Measurements from ENCODE around the gene ADAMTS3.

ADAMTS3 gene

GRCh38 chr4:72566464-72566972 is 2.5 kb downstream of the ADAMTS3 start:
- TF ChIP-seq OSR1 (CRISPR knock-in tag; IDR thresholded peaks at IDR 0.05) = no peak
- TF ChIP-seq, protein P1, sequence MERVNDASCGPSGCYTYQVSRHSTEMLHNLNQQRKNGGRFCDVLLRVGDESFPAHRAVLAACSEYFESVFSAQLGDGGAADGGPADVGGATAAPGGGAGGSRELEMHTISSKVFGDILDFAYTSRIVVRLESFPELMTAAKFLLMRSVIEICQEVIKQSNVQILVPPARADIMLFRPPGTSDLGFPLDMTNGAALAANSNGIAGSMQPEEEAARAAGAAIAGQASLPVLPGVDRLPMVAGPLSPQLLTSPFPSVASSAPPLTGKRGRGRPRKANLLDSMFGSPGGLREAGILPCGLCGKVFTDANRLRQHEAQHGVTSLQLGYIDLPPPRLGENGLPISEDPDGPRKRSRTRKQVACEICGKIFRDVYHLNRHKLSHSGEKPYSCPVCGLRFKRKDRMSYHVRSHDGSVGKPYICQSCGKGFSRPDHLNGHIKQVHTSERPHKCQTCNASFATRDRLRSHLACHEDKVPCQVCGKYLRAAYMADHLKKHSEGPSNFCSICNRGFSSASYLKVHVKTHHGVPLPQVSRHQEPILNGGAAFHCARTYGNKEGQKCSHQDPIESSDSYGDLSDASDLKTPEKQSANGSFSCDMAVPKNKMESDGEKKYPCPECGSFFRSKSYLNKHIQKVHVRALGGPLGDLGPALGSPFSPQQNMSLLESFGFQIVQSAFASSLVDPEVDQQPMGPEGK (CRISPR knock-in tag; IDR thresholded peaks at IDR 0.05; ENCODE audit: borderline replicate concordance) = no peak
- TF ChIP-seq BACH2 (CRISPR knock-in tag; IDR thresholded peaks at IDR 0.05; ENCODE audit: borderline replicate concordance) = no peak
- TF ChIP-seq SNAI2 (CRISPR knock-in tag; IDR thresholded peaks at IDR 0.05) = no peak
- TF ChIP-seq, protein P2, sequence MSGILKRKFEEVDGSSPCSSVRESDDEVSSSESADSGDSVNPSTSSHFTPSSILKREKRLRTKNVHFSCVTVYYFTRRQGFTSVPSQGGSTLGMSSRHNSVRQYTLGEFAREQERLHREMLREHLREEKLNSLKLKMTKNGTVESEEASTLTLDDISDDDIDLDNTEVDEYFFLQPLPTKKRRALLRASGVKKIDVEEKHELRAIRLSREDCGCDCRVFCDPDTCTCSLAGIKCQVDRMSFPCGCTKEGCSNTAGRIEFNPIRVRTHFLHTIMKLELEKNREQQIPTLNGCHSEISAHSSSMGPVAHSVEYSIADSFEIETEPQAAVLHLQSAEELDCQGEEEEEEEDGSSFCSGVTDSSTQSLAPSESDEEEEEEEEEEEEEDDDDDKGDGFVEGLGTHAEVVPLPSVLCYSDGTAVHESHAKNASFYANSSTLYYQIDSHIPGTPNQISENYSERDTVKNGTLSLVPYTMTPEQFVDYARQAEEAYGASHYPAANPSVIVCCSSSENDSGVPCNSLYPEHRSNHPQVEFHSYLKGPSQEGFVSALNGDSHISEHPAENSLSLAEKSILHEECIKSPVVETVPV (CRISPR knock-in tag; IDR thresholded peaks at IDR 0.05) = no peak
- no peak for TF ChIP-seq POU6F1 (CRISPR knock-in tag; IDR thresholded peaks at IDR 0.05; ENCODE audit: borderline replicate concordance, low read depth)
- TF ChIP-seq ZNF70 (CRISPR knock-in tag; IDR thresholded peaks at IDR 0.05) = no peak
- no peak for TF ChIP-seq TCF4 (CRISPR knock-in tag; IDR thresholded peaks at IDR 0.05; ENCODE audit: borderline replicate concordance)
- no peak for TF ChIP-seq ZNF565 (CRISPR knock-in tag; conservative IDR thresholded peaks at IDR 0.05; ENCODE audit: low read depth)
- no peak for TF ChIP-seq ZC3H10 (CRISPR knock-in tag; IDR thresholded peaks at IDR 0.05)
- no peak for TF ChIP-seq ESRRG (CRISPR knock-in tag; IDR thresholded peaks at IDR 0.05)
- no peak for TF ChIP-seq ISL1 (CRISPR knock-in tag; IDR thresholded peaks at IDR 0.05)
- no peak for TF ChIP-seq RARB (CRISPR knock-in tag; IDR thresholded peaks at IDR 0.05)
- no peak for TF ChIP-seq GLIS3 (CRISPR knock-in tag; IDR thresholded peaks at IDR 0.05)
- TF ChIP-seq TOX (CRISPR knock-in tag; IDR thresholded peaks at IDR 0.05; ENCODE audit: borderline replicate concordance) = no peak
- no peak for TF ChIP-seq PPARA (CRISPR knock-in tag; IDR thresholded peaks at IDR 0.05; ENCODE audit: borderline replicate concordance)
- no peak for TF ChIP-seq ZFP30 (CRISPR knock-in tag; IDR thresholded peaks at IDR 0.05)
- TF ChIP-seq CREB5 (CRISPR knock-in tag; IDR thresholded peaks at IDR 0.05; ENCODE audit: low read depth) = no peak
- no peak for TF ChIP-seq ARNTL (CRISPR knock-in tag; IDR thresholded peaks at IDR 0.05; ENCODE audit: borderline replicate concordance, low read depth)
- no peak for ATAC-seq

- TF ChIP-seq ZNF565 (CRISPR knock-in tag; conservative IDR thresholded peaks at IDR 0.05; ENCODE audit: low read depth) (no peak), ZFP30 (CRISPR knock-in tag; IDR thresholded peaks at IDR 0.05) (no peak), TOX (CRISPR knock-in tag; IDR thresholded peaks at IDR 0.05; ENCODE audit: borderline replicate concordance) (no peak)
- ATAC-seq = no peak
Measured at GRCh38 chr4:72564789-72565188, 4.2 kb downstream of the ADAMTS3 start.

- ATAC-seq = no peak
- TF ChIP-seq ZFP30 (CRISPR knock-in tag; IDR thresholded peaks at IDR 0.05) (no peak), TCF4 (CRISPR knock-in tag; IDR thresholded peaks at IDR 0.05; ENCODE audit: borderline replicate concordance) (no peak), ZNF70 (CRISPR knock-in tag; IDR thresholded peaks at IDR 0.05) (no peak), ISL1 (CRISPR knock-in tag; IDR thresholded peaks at IDR 0.05) (no peak), CREB5 (CRISPR knock-in tag; IDR thresholded peaks at IDR 0.05; ENCODE audit: low read depth) (no peak), ZC3H10 (CRISPR knock-in tag; IDR thresholded peaks at IDR 0.05) (no peak), BACH2 (CRISPR knock-in tag; IDR thresholded peaks at IDR 0.05; ENCODE audit: borderline replicate concordance) (no peak), TOX (CRISPR knock-in tag; IDR thresholded peaks at IDR 0.05; ENCODE audit: borderline replicate concordance) (no peak), ARNTL (CRISPR knock-in tag; IDR thresholded peaks at IDR 0.05; ENCODE audit: borderline replicate concordance, low read depth) (no peak), CSDC2 (CRISPR knock-in tag; IDR thresholded peaks at IDR 0.05) (no peak), GLIS3 (CRISPR knock-in tag; IDR thresholded peaks at IDR 0.05) (no peak), ZNF565 (CRISPR knock-in tag; conservative IDR thresholded peaks at IDR 0.05; ENCODE audit: low read depth) (no peak)
- TF ChIP-seq, protein P1 (CRISPR knock-in tag; IDR thresholded peaks at IDR 0.05; ENCODE audit: borderline replicate concordance) = no peak
- TF ChIP-seq, protein P2 (CRISPR knock-in tag; IDR thresholded peaks at IDR 0.05) = no peak
Measured at GRCh38 chr4:72564184-72564583, 4.8 kb downstream of the ADAMTS3 start.

Data from SK-N-SH treated with all-trans-retinoic acid at 6 μM for 48 hours (cell line).